SK-N-DZ (cell line): ENCODE results near the gene MARS2.
"Not testable (repeated sequence)": the region's sequence is repeated elsewhere in the genome, so short reads cannot be mapped to it uniquely, and the experiment has no call there.

ENCODE experiments used
- DNase-seq: peaks from one replicate; pipeline ENCODE4 v3.0.0-alpha.2; 2015; ENCODE audit warnings: low spot score

MARS2 gene

DNA sequence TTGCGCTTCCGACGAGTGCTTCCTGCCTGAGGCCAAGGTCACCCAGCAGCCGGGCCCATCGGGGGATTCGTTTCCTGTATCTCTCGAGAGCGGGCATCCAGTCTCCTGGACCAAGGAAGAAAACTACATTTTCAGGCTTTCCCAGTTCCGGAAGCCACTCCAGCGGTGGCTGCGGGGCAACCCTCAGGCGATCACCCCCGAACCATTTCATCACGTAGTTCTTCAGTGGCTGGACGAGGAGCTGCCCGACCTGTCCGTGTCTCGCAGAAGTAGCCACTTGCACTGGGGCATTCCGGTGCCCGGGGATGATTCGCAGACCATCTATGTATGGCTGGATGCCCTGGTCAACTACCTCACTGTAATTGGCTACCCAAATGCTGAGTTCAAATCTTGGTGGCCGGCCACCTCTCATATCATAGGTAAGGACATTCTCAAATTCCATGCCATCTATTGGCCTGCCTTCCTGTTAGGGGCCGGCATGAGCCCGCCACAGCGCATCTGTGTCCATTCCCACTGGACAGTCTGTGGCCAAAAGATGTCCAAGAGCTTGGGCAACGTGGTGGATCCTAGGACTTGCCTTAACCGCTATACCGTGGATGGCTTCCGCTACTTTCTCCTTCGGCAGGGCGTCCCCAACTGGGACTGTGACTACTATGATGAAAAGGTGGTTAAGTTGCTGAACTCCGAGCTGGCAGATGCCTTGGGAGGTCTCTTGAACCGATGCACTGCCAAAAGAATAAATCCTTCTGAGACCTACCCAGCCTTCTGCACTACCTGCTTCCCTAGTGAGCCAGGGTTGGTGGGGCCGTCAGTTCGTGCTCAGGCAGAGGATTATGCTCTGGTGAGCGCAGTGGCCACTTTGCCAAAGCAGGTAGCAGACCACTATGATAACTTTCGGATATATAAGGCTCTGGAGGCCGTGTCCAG lies 1.0 kb downstream of the MARS2 start:
- no peak for DNase-seq

DNA sequence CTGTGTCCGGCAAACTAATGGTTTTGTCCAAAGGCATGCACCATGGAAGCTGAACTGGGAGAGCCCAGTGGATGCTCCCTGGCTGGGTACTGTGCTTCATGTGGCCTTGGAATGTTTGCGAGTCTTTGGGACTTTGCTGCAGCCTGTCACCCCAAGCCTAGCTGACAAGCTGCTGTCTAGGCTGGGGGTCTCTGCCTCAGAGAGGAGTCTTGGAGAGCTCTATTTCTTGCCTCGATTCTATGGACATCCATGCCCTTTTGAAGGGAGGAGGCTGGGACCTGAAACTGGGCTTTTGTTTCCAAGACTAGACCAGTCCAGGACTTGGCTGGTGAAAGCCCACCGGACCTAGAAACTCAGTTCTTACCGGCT lies 1.7 kb downstream of the MARS2 start:
- DNase-seq, result no peak

DNA sequence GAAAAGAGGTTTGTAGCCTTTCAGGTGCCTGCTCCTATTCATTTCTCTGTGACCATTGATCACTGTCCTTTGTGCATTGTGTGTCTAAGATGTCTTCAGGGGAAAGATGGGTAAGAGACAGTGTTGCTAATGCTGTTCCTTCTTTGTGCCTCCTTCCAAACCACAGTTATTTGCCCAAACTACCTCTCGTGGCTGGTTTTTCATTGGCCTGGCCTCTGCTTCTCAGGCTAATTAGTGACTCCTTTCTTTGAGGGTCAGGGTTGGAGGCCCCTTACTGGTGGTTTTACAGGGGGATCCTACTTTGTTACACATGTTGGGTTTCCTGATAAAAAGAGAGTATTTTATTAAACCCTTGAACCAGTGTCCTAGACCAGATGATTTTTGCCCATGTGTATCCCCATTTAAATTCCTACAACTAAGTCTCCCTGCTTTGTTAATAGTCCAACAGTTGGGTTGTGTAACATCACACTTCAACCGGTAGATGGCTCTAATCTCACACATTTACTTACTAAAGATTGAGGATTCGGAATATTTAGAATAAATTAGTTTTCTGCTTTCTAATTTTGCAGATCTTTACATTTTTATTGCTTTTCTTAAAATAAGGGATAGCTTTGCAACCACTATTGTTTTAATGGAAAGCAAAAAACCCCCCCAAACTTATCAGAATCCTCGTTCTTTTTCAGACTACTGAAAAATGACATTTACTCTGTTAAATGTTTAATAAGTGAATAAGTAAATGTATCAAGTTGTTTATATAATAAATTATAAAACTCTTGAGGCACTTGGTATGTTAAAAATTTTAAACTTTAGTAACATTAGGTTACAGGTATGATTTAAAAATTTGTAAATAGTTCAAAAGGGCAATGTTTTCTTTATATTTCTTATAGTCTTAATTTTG lies 2.4 kb downstream of the MARS2 start:
- peak; percentile 34 for DNase-seq

DNA sequence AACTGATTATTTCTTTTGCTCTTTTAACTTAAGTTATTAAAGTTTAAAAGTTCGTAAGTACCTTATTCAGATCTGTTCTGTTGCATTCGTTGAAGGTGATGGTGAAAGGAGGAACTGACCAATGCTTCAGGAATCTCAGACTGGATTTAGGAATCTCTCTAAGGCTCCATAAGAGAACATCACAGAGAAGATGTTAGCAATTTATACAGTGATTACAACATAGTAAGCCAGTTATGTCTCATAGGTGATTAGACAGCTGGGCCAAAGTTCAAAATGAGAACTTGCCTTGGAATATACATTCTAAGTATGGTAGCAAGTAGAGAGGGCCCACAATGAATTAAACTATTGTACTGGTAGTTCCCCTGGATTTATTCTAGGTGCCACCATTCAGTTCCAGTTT lies 3.2 kb downstream of the MARS2 start:
- no peak for DNase-seq

DNA sequence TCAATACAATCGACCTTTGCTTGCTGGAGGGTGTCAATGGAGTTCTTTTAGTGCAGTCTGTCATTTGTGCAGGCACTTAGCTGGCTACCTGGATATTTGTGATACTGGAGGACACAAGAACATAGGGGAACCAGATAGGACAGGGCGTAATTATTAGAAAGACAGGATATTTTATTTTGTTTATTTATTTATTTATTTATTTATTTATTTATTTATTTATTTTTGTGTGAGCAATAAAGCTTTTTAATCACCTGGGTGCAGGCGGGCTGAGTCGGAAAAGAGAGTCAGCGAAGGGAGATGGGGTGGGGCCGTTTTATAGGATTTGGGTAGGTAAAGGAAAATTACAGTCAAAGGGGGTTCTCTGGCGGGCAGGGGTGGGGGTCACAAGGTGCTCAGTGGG lies 4.0 kb downstream of the MARS2 start:
- not testable (repeated sequence) for DNase-seq

DNA sequence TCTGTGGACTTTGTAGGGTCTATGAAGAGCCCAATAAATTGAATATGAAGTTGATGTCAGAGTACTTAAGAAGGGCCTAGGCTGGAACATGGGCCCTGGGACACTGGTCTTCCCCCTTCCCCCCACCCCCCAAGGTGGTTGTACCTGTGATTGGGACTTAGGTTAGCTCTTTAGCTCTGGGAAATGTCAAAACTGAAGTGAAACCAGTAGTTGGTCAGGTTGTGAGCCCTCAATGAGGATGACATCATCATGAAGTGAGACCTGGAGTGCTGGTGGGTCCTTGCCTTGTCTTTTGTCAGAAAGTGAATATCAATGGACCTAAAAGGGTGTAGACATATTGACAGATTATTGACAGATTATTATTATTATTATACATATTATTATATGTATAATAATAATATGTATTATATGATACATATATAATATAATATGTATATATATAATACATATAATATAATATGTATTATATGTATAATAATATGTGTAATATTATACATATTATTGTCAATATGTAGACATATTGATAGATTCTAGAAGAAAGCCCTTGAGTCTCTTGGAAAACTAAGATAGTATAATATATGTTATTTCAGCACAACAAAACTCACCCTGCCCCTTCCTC lies 5.4 kb downstream of the MARS2 start:
- no peak for DNase-seq

DNA sequence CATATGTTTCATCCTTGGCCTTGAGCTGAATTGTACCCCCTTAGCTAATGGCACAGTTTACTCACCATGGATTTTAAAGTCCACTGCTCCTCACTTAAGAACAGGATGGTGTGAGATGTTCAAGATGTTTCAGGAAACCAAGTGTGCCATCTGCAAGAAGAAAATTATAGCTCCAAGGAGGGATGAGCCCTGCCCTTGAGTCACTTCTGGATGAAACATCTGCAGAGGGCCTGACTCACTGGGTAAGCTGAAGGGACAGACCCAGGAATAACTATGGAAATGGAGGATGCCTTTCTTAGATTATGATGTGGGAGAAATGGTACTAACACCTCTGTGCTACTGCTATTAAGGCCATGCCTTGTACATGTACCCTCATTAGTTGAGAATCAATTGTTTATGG lies 6.4 kb downstream of the MARS2 start:
- no peak for DNase-seq

DNA sequence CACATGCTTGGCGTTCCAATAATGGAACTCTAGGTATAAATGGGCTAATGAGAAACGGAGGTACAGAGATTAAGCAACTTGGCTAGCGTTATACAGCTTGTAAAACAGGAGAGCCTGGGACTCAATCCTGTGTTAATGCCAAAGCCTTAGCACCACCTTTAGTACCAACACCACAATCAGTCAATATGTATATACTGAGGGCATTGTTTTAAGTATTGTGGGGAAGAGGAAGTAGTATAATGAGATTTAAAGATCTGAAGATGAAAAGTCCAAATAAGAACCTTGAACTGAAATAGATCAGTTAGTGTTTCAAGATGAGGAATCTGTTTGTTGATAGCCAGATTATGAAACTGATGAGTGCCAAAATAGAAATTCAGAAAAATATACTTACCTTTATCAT lies 8.1 kb downstream of the MARS2 start:
- DNase-seq, result no peak

DNA sequence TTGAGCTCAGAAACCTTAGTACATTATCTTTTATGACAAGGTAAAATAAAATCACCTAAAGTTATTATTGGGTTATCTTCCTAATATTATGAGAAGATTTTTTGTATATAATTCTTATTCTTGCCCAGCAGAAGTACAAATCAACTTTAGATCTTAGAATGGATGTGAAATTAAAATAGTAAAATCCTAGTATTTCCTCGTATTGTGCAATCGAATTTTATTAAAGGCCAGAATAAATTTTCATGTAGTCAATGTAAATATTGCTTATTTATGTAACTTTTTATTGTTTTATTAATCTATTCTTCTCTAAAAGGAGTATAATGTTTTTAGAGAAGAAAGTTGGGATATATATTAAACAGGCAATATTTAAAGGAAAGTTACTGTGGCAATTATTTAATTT lies 12.7 kb downstream of the MARS2 start:
- no peak for DNase-seq

DNA sequence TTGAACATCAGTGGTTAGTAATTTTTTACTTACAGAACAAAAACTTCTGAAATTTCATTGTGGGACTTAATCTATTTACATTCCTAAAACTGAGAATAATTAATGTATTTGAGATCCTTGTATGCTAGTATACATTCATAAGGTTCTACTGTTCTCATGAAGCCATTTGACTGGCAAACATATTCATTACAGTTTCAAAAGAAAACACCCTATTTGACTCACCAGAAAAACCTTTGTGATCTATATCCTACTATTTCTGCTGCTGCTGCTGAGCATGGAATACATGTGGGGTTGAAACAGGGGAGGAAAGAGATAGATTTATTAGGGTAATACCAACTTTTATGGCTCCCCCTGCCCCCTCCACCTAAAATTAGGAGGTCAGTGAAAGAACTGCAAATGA lies 21.8 kb downstream of the MARS2 start:
- DNase-seq, result no peak

DNA sequence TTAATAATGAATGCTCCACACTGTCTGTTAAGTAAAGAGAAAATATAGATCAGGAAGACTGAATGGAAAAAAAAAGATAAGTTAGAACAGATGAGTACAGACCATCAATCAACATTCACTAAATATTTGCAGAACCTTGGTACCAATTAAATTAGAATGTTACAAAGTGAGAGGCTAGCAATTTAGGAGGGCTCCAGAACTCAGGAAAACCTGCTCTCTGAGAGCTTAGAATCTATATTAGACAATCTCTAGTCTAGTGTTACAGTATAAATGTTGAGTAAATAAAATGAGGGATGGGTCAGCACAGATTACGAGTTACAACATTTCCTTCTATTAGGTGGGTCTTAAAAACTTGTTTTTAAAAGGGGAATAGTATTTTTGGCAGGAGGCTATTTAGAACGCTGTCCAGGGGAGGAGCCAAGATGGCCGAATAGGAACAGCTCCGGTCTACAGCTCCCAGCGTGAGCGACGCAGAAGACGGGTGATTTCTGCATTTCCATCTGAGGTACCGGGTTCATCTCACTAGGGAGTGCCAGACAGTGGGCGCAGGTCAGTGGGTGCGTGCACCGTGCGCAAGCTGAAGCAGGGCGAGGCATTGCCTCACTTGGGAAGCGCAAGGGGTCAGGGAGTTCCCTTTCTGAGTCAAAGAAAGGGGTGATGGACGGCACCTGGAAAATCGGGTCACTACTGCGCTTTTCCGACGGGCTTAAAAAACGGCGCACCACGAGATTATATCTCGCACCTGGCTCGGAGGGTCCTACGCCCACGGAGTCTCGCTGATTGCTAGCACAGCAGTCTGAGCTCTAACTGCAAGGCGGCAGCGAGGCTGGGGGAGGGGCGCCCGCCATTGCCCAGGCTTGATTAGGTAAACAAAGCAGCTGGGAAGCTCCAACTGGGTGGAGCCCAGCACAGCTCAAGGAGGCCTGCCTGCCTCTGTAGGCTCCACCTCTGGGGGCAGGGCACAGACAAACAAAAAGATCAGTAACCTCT lies 23.7 kb downstream of the MARS2 start:
- DNase-seq, result peak; percentile 26

DNA sequence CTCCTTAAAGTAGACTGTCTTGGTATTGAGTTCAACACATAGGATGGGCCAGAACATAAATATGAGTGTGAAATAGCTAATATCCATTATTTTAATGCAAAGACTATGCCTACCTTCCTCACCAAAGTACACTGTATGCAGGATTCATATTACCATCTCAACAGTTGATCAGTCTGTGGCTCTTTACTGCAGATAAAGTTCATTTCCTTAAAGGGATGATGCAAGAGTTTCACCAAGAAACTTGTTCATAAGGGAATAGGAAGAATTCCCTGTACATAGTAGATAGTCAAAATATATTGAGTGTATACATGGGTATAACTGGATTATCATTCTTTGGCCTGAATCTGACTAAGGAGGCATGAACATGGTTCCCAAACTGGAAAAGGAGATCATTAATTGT lies 35.0 kb downstream of the MARS2 start:
- DNase-seq, result no peak
